Suprapubic skin (tissue), 4 donors: ENCODE data around the gene NECTIN3. TPM values are rescaled to one million over a fixed set of nuclear protein-coding genes. Genes with fewer than 3 reads are reported as not detected.

Source experiments
- DNase-seq, 2 donors: peaks; one replicate each; pipeline ENCODE4 v3.0.0-alpha.2; 2019; ENCODE audit warnings: low spot score in 2 of 2
- H3K27ac ChIP-seq: fragments of 200-600 bp; sonication (generic); one replicate; pipeline ENCODE4 v1.5.1; 2019
- H3K27me3 ChIP-seq: fragments of 200-600 bp; sonication (generic); one replicate; pipeline ENCODE4 v1.5.1; 2019
- H3K36me3 ChIP-seq: fragments of 200-600 bp; sonication (generic); one replicate; pipeline ENCODE4 v1.5.1; 2019
- H3K4me1 ChIP-seq: fragments of 200-600 bp; sonication (generic); one replicate; pipeline ENCODE4 v1.5.1; 2019
- H3K4me3 ChIP-seq: fragments of 200-600 bp; sonication (generic); one replicate; pipeline ENCODE4 v1.5.1; 2019; ENCODE audit warnings: mild to moderate bottlenecking
- H3K9me3 ChIP-seq: fragments of 200-600 bp; sonication (generic); one replicate; pipeline ENCODE4 v1.5.1; 2019
- EP300 ChIP-seq: sonication (generic); formaldehyde crosslinking; IDR thresholded peaks from one replicate; pipeline ENCODE4 v1.6.1; 2017; ENCODE audit warnings: antibody characterized with exemption
- POLR2A ChIP-seq, 2 donors: fragments of 450-650 bp; IDR thresholded peaks; one replicate each; pipeline ENCODE4 v1.6.1; 2017; ENCODE audit warnings: antibody characterized with exemption in 2 of 2, mild to moderate bottlenecking in 2 of 2, moderate library complexity in 2 of 2
- POLR2AphosphoS5 ChIP-seq, 3 donors: sonication (generic); formaldehyde crosslinking; IDR thresholded peaks; one replicate each; pipeline ENCODE4 v1.6.1; 2017; ENCODE audit warnings: antibody characterized with exemption in 3 of 3
- WGBS: methylation state at CpG from one replicate; pipeline ENCODE4 v1.1.5; 2018; 5-methylcytosine and 5-hydroxymethylcytosine counted together
- total RNA-seq, 4 donors: library from RNA; depleted of rRNA; stranded (reverse); fragments of >200 nt; gene quantifications; one replicate each; pipeline ENCODE4 v1.1.0, GENCODE V29; 2016
- TF ChIP-seq, protein P1 (sequence below), 2 donors: fragments of 200-600 bp in 1 of 2; fragments of 450-650 bp in 1 of 2; sonication (generic) in 1 of 2; IDR thresholded peaks; one replicate each; pipeline ENCODE4 v1.5.1; 2016 to 2019; ENCODE audit warnings: antibody characterized with exemption in 2 of 2, mild to moderate bottlenecking in 1 of 2, moderate library complexity in 1 of 2

Gene NECTIN3, protein sequence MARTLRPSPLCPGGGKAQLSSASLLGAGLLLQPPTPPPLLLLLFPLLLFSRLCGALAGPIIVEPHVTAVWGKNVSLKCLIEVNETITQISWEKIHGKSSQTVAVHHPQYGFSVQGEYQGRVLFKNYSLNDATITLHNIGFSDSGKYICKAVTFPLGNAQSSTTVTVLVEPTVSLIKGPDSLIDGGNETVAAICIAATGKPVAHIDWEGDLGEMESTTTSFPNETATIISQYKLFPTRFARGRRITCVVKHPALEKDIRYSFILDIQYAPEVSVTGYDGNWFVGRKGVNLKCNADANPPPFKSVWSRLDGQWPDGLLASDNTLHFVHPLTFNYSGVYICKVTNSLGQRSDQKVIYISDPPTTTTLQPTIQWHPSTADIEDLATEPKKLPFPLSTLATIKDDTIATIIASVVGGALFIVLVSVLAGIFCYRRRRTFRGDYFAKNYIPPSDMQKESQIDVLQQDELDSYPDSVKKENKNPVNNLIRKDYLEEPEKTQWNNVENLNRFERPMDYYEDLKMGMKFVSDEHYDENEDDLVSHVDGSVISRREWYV
- total RNA-seq: 10 to 100 TPM in 2 of 4 donors, 1 to 10 TPM in 2; 4.7 to 11.9 (median 7.6) TPM

GRCh38 chr3:111071257-111072030 lies at the start of gene NECTIN3:
TSS of gene NECTIN3 (plus strand) at chr3:111071816. CDS start at chr3:111072018, 202 bp downstream.
- H3K9me3 ChIP-seq: no peaks in the 10 kb centered on the region
- H3K4me3 ChIP-seq: peak within 1 kb of the TSS; percentile 85
- peaks cover 13% of the 10 kb centered on the region for H3K27me3 ChIP-seq
- no peaks in the 10 kb centered on the region for H3K36me3 ChIP-seq
- peak; percentile 95 to 96 for DNase-seq
- H3K4me1 ChIP-seq: peaks cover 34% of the 10 kb centered on the region
- TF ChIP-seq POLR2AphosphoS5 (IDR thresholded peaks at IDR 0.05) (no peak), POLR2A (IDR thresholded peaks at IDR 0.05) (no peak), EP300 (no peak)
- TF ChIP-seq, protein P1, sequence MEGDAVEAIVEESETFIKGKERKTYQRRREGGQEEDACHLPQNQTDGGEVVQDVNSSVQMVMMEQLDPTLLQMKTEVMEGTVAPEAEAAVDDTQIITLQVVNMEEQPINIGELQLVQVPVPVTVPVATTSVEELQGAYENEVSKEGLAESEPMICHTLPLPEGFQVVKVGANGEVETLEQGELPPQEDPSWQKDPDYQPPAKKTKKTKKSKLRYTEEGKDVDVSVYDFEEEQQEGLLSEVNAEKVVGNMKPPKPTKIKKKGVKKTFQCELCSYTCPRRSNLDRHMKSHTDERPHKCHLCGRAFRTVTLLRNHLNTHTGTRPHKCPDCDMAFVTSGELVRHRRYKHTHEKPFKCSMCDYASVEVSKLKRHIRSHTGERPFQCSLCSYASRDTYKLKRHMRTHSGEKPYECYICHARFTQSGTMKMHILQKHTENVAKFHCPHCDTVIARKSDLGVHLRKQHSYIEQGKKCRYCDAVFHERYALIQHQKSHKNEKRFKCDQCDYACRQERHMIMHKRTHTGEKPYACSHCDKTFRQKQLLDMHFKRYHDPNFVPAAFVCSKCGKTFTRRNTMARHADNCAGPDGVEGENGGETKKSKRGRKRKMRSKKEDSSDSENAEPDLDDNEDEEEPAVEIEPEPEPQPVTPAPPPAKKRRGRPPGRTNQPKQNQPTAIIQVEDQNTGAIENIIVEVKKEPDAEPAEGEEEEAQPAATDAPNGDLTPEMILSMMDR (IDR thresholded peaks at IDR 0.05): no peak
- WGBS: 1% methylated on average over 24 of the region's 79 CpGs
- peak within 1 kb of the TSS; percentile 88 for H3K27ac ChIP-seq

GRCh38 chr3:111027868-111028267 lies 43.7 kb upstream of the NECTIN3 start:
- H3K36me3 ChIP-seq: no peaks in the 10 kb centered on the region
- no peaks in the 10 kb centered on the region for H3K9me3 ChIP-seq
- H3K4me1 ChIP-seq: no peaks in the 10 kb centered on the region
- WGBS: 58% methylated on average over 1 of the region's 1 CpG
- no peak for DNase-seq
- no peak overlapping the region for H3K4me3 ChIP-seq
- H3K27ac ChIP-seq: no peak overlapping the region
- no peaks in the 10 kb centered on the region for H3K27me3 ChIP-seq
- TF ChIP-seq EP300 (no peak), POLR2A (IDR thresholded peaks at IDR 0.05) (no peak), POLR2AphosphoS5 (IDR thresholded peaks at IDR 0.05) (no peak)
- TF ChIP-seq, protein P1 (IDR thresholded peaks at IDR 0.05): no peak

DNA sequence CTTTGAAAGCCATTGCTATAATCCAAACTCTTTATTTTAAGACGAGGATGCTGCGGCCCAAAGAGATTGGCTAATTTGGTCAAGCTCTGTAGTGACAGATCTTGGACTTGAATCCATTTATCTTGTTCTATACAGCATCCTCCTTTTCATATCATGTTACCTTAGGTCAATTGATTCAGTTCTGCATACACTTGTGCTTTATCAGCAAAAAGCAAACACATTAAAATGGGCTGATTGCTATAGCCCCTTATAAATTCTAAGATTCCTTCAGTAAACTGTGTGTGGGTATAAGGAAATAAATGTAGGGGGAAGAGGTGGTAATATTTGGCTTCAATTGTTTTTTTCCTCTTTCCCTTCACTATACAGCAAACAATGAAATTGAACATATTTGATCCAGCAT lies 40.1 kb upstream of the NECTIN3 start:
- no peak overlapping the region for H3K27ac ChIP-seq
- no peaks in the 10 kb centered on the region for H3K36me3 ChIP-seq
- no peaks in the 10 kb centered on the region for H3K27me3 ChIP-seq
- DNase-seq: no peak
- no peaks in the 10 kb centered on the region for H3K4me1 ChIP-seq
- H3K4me3 ChIP-seq: no peak overlapping the region
- TF ChIP-seq EP300: no peak
- no peak for TF ChIP-seq POLR2A (IDR thresholded peaks at IDR 0.05)
- TF ChIP-seq POLR2AphosphoS5 (IDR thresholded peaks at IDR 0.05): no peak
- TF ChIP-seq, protein P1 (IDR thresholded peaks at IDR 0.05): no peak
- H3K9me3 ChIP-seq: peaks cover 5% of the 10 kb centered on the region
- WGBS: 84% methylated on average over 2 of the region's 2 CpGs

DNA sequence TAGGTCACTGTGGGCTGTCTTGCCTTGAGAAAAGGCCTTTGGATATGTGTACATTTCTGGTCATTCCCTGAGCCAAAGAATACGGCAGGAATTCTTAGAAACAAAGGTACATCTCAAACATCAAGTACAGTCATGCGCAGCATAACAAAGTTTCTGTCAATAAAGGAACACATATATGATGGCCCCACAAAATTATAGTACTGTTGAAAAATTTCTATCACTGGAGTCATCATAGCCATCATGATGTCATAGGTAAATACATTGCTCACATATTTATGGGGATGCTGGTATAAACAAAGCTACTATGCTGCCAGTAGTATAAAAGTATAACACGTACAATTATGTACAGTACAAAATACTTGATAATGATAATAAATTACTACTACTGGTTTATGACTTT lies 38.9 kb upstream of the NECTIN3 start:
- Histone ChIP-seq H3K36me3 (no peaks in the 10 kb centered on the region), H3K4me3 (no peak overlapping the region), H3K4me1 (no peaks in the 10 kb centered on the region), H3K9me3 (peaks cover 5% of the 10 kb centered on the region), H3K27me3 (no peaks in the 10 kb centered on the region), H3K27ac (no peak overlapping the region)
- TF ChIP-seq EP300: no peak
- TF ChIP-seq POLR2AphosphoS5 (IDR thresholded peaks at IDR 0.05): no peak
- TF ChIP-seq POLR2A (IDR thresholded peaks at IDR 0.05): no peak
- TF ChIP-seq, protein P1 (IDR thresholded peaks at IDR 0.05): no peak
- DNase-seq: no peak
- 74% methylated on average over 3 of the region's 3 CpGs for WGBS
